HG02870 (cell line): ENCODE measurements around the gene LHX6.

Experiments
- ATAC-seq: cut with Tn5 transposase; IDR thresholded peaks from one replicate; pipeline ENCODE4 v1.9.1; 2021; ENCODE audit warnings: mild to moderate bottlenecking, moderate library complexity; ENCODE audit not compliant: unreplicated experiment

Gene LHX6

GRCh38 chr9:122228568-122229484 lies at the start of gene LHX6:
TSS of gene LHX6 (minus strand) at chr9:122228957. CDS start at chr9:122228740, 217 bp downstream.
- no peak for ATAC-seq

- no peak for ATAC-seq
Measured at GRCh38 chr9:122277285-122277897, 48.6 kb upstream of the LHX6 start.

GRCh38 chr9:122276096-122276495 lies 47.3 kb upstream of the LHX6 start:
- ATAC-seq, result no peak

GRCh38 chr9:122274055-122274454 lies 45.3 kb upstream of the LHX6 start:
- ATAC-seq, result no peak

GRCh38 chr9:122268041-122268814 lies 39.5 kb upstream of the LHX6 start:
- ATAC-seq, result no peak

- ATAC-seq, result peak; percentile 27
Measured at GRCh38 chr9:122265149-122265915, 36.6 kb upstream of the LHX6 start.

GRCh38 chr9:122264360-122265148 lies 35.8 kb upstream of the LHX6 start, which contains the start of the genes MRRF and RBM18:
TSS of gene MRRF (plus strand) at chr9:122264882. CDS start at chr9:122270892, 6,010 bp downstream.
TSS of gene RBM18 (minus strand) at chr9:122264840. CDS start at chr9:122261492, 3,348 bp downstream.
- ATAC-seq, result peak; percentile 77

- no peak for ATAC-seq
Measured at GRCh38 chr9:122263699-122264349, 35.1 kb upstream of the LHX6 start.

- no peak for ATAC-seq
Measured at GRCh38 chr9:122262073-122262472, 33.3 kb upstream of the LHX6 start.

- ATAC-seq, result no peak
Measured at GRCh38 chr9:122261469-122261881, 32.7 kb upstream of the LHX6 start.

GRCh38 chr9:122258886-122259415 lies 30.2 kb upstream of the LHX6 start:
- ATAC-seq, result no peak

- ATAC-seq, result no peak
Measured at GRCh38 chr9:122256206-122256605, 27.4 kb upstream of the LHX6 start.

- no peak for ATAC-seq
Measured at GRCh38 chr9:122254761-122255160, 26.0 kb upstream of the LHX6 start.

GRCh38 chr9:122252796-122253195 lies 24.0 kb upstream of the LHX6 start:
- ATAC-seq, result no peak

- no peak for ATAC-seq
Measured at GRCh38 chr9:122251351-122251750, 22.6 kb upstream of the LHX6 start.

- ATAC-seq, result no peak
Measured at GRCh38 chr9:122248448-122248865, 19.7 kb upstream of the LHX6 start.

- no peak for ATAC-seq
Measured at GRCh38 chr9:122246666-122247065, 17.9 kb upstream of the LHX6 start.

GRCh38 chr9:122244349-122244748 lies 15.6 kb upstream of the LHX6 start:
- no peak for ATAC-seq

- no peak for ATAC-seq
Measured at GRCh38 chr9:122239722-122240121, 11.0 kb upstream of the LHX6 start.
